NCI-H187 (cell line): ENCODE results near the gene GMPR2.
A peak's percentile ranks its signal among the peaks of the same experiment; 100 is the strongest.

Experiments used
- DNase-seq, 2 experiments: peaks; one replicate each; lab custom pipeline; 2025; lab: John Stamatoyannopoulos, UW

The GMPR2 gene

GRCh38 chr14:24232645-24233537 is at the start of gene GMPR2:
Gene GMPR2, plus strand, starts transcription at chr14:24232929. Its CDS starts 325 bp downstream, at chr14:24233254.
- no peak for DNase-seq

- no peak for DNase-seq
Observed at GRCh38 chr14:24183014-24183481, 49.7 kb upstream of the GMPR2 start.

GRCh38 chr14:24184104-24184970 is 48.4 kb upstream of the GMPR2 start:
- DNase-seq: no peak

GRCh38 chr14:24185026-24185425 is 47.7 kb upstream of the GMPR2 start:
- no peak for DNase-seq

- no peak for DNase-seq
Observed at GRCh38 chr14:24185741-24186140, 47.0 kb upstream of the GMPR2 start.

GRCh38 chr14:24186831-24187538 is 45.7 kb upstream of the GMPR2 start:
- no peak for DNase-seq

- no peak for DNase-seq
Observed at GRCh38 chr14:24187539-24187915, 45.2 kb upstream of the GMPR2 start.

GRCh38 chr14:24188251-24189058 is 44.3 kb upstream of the GMPR2 start, which contains the start of gene IPO4:
Gene IPO4, minus strand, starts transcription at chr14:24188816. Its CDS starts 29 bp downstream, at chr14:24188787.
- peak; percentile 81 to 96 for DNase-seq

- DNase-seq: no peak
Observed at GRCh38 chr14:24189059-24189375, 43.7 kb upstream of the GMPR2 start.

- DNase-seq: no peak
Observed at GRCh38 chr14:24189460-24189859, 43.3 kb upstream of the GMPR2 start.

GRCh38 chr14:24190416-24190815 is 42.3 kb upstream of the GMPR2 start:
- no peak for DNase-seq

- no peak for DNase-seq
Observed at GRCh38 chr14:24192933-24193332, 39.8 kb upstream of the GMPR2 start.

- DNase-seq: no peak
Observed at GRCh38 chr14:24194186-24194872, 38.4 kb upstream of the GMPR2 start.

- no peak for DNase-seq
Observed at GRCh38 chr14:24194873-24195185, 37.9 kb upstream of the GMPR2 start.

- DNase-seq: peak; percentile 67 to 74
Observed at GRCh38 chr14:24195186-24196070, 37.3 kb upstream of the GMPR2 start, which contains the start of gene TM9SF1. Gene TM9SF1, minus strand, starts transcription at chr14:24195441. Its CDS starts 422 bp downstream, at chr14:24195019.

GRCh38 chr14:24196071-24197055 is 36.4 kb upstream of the GMPR2 start:
- no peak for DNase-seq

- DNase-seq: no peak
Observed at GRCh38 chr14:24197056-24197450, 35.7 kb upstream of the GMPR2 start.

GRCh38 chr14:24198814-24199524 is 33.8 kb upstream of the GMPR2 start:
- DNase-seq: no peak
